NCI-H748 (cell line): ENCODE data around the gene UBE2L3.
"Not testable (repeated sequence)": the region's sequence is repeated elsewhere in the genome, so short reads cannot be mapped to it uniquely, and the experiment has no call there.

Source experiments
- DNase-seq: peaks from one replicate; lab custom pipeline; 2025; ENCODE audit not compliant: unreplicated experiment; lab: John Stamatoyannopoulos, UW

Gene UBE2L3

GRCh38 chr22:21642584-21643448 is 75.3 kb downstream of the UBE2L3 start:
- DNase-seq: peak; percentile 73

GRCh38 chr22:21643533-21644357 is 76.2 kb downstream of the UBE2L3 start:
- DNase-seq: no peak

DNA sequence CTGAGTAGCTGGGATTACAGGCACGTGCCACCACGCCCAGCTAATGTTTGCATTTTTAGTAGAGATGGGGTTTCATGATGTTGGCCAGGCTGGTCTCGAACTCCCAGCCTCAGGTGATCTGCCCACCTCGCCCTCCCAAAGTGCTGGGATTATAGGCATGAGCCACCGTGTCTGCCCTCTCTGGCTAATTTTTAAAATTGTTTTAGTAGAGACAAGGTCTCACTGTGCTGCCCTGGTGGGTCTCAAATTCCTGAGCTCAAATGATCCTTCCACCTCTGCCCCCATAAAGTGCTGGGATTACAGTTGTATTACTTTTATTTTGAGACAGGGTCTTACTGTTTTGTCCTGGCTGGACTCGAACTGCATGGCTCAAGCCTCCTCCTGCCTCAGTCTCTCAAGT is 78.0 kb downstream of the UBE2L3 start:
- not testable (repeated sequence) for DNase-seq

DNA sequence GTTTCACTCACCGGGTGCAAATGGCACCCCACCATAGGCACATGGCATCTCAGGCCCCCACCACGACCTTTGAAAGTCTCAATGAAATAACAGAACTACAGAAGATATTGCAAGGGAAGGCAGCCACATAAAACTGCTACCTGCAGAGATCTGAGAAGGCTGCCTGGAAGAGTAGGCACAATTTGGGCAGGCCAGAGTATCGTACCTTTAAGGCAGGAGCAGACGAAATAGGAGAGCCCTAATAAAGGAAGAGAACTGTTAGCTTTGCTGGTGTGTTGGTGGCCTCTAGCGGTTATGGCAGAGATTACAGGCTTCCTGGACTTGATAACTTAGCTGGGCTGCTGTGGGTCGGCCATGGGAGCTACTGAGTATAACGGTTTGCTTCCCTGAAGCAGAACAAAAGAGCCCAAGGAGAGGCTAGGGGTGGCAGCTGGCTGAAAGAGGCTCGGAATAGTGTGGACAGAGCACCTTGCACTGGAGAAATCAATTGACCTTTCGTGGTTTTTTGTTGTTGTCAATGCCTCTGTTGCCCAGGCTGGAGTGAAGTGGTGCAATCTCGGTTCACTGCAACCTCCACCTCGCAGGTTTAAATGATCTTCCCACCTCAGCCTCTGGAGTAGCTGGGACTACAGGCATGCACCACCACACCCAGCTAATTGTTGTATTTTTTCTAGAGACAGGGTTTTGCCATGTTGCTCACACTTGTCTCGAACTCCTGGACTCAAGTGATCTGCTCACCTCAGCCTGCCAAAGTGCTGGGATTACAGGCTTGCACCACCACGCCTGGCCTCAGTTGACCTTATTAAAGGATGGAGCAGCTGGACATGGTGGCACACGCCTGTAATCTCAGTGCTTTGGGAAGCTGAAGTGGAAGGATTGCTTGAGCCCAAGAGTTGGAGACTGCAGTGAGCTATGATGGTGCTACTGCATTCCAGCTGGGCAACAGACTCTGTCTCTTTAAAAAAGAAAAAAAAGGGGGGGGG is 79.4 kb downstream of the UBE2L3 start:
- peak; percentile 67 for DNase-seq

DNA sequence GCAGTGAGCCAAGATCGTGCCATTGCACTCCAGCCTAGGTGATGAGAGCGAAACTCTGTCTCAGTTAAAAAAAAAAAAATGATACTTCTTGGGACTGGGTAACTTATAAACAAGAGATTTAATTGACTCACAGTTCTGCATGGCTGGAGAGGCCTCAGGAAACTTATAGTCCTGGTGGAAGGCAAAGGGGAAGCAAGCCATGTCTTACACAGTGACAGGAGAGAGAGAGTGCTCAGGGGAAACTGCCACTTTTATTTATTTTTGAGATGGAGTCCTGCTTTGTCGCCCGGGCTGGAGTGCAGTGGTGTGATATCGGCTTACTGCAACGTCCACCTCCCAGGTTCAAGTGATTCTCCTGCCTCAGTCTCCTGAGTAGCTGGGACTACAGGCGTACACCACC is 82.8 kb downstream of the UBE2L3 start:
- no peak for DNase-seq

- peak; percentile 42 for DNase-seq
These were observed 83.5 kb downstream of the UBE2L3 start for GRCh38 chr22:21650823-21651520.

- DNase-seq: no peak
These were observed 84.1 kb downstream of the UBE2L3 start for GRCh38 chr22:21651521-21652009.

- peak; percentile 91 for DNase-seq
These were observed 84.6 kb downstream of the UBE2L3 start for GRCh38 chr22:21652010-21652546.

- DNase-seq: peak; percentile 7
These were observed 85.3 kb downstream of the UBE2L3 start for GRCh38 chr22:21652547-21653545.

- DNase-seq: no peak
These were observed 89.5 kb downstream of the UBE2L3 start for GRCh38 chr22:21657020-21657359.

DNA sequence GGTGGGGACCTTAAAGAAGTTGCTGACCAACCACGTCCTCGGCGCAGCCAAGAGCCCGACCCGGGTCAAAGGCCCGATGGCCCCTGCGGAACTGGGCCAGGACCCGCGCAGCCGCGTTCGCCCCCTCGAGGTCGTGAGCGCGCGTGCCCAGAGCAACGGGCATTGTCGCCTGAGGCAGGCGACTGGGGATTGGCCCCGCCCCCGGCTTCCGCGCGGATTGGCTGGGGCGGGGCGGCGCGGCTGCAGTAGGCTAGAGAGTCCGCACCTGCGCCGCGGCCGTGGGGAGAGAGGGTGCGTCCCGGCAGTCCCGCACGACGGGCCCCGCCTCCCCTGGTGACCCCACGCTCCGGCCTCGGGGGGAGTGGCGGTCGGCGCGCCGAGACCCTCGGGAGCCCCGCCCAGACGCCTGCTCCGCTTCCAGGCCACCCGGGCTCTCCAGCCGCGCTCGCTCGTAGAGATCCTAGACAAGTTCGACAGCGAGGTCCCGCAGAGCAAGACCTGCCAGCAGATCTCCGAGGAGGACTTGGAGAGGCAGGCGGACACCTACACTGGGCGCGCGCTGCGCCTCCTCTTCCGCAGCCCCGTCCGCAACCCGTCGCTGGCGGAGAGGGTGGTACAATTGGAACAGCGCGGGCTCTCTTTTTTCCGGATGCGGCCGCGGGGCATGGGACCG is 90.0 kb downstream of the UBE2L3 start:
- peak; percentile 90 for DNase-seq

DNA sequence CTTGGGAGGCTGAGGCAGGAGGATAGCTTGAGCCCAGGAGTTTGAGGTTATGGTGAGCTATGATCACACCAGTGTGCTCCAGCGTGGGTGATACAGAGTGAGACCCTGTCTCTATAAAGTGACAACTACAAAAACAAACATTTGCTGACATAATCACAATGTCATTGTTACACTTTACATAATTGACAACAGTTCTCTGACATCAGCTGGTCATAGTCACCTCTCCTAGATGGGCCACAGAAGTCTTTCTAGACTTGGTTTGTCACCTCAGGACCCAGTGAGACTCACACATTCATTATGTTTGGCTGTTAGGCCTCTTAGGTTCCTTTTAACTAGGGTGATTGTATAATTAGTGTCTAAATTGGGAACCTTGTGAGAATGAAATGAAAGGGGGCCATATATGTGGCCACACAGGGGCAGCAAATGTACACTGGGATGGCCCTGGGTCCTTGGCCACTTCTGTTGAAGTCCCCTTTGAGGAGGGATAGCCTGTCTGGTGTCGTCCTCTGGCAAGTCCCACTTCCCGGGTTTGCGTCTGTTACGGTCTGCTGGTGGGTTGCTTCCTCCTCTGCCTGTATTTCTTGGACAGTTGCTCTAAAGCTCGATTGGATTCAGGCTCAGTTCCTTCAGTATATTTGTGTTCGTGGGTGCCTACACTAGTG is 92.5 kb downstream of the UBE2L3 start:
- no peak for DNase-seq

- no peak for DNase-seq
These were observed 93.4 kb downstream of the UBE2L3 start for GRCh38 chr22:21660904-21661303.

DNA sequence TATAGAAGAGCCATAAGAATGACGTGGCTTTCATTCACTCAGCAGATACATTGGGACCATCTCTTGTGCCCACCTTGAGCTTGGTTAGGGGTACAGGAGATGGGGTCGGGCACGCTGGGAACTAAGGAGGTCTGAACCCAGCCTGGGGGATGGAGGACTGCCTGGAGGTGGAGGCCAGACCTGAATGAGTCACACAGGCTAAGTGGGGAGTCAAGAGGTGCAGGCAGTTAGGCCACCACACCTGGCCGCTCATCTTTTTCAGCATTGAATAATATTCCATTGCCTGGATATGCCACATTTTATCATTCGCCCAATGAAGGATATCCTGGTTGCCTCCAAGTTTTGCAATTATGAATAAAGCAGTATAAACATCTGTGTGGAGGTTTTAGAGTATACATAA is 94.5 kb downstream of the UBE2L3 start:
- no peak for DNase-seq

DNA sequence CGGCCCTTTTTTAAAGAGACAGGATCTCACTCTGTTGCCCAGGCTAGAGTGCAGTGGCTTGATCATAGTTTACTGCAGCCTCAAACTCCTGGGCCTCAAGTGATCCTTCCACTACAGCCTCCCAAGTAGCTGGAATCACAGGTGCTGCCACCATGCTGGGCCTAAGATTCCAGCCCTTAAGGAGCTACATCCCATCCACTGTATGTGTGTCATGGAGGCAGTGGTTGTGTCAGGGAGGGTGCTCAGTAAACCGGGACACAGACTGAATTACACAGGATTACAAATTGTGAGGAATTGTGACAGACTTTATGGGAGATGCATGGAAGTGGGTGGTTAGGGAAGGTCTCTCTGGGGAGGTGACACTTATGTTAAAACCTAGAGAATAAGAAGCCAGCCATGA is 96.2 kb downstream of the UBE2L3 start:
- no peak for DNase-seq

- DNase-seq: no peak
These were observed 97.7 kb downstream of the UBE2L3 start for GRCh38 chr22:21665047-21665851.

GRCh38 chr22:21666786-21667185 is 99.3 kb downstream of the UBE2L3 start:
- no peak for DNase-seq
